ENCODE results near the gene NUDCD3.

NUDCD3 gene

GRCh38 chr7:44398511-44398911 is 91.9 kb downstream of the NUDCD3 start:
- DNase-seq: no peak

GRCh38 chr7:44396931-44397545 is 93.4 kb downstream of the NUDCD3 start:
- DNase-seq: no peak

GRCh38 chr7:44396496-44396895 is 94.0 kb downstream of the NUDCD3 start:
- DNase-seq: no peak

- no peak for DNase-seq
These were observed 95.4 kb downstream of the NUDCD3 start for GRCh38 chr7:44395067-44395466.

- no peak for DNase-seq
These were observed 95.8 kb downstream of the NUDCD3 start for GRCh38 chr7:44394636-44395035.

GRCh38 chr7:44394112-44394447 is 96.4 kb downstream of the NUDCD3 start:
- DNase-seq: no peak

- no peak for DNase-seq
These were observed 97.0 kb downstream of the NUDCD3 start for GRCh38 chr7:44393238-44394111.

- no peak for DNase-seq
These were observed 97.8 kb downstream of the NUDCD3 start for GRCh38 chr7:44392618-44393010.

- no peak for DNase-seq
These were observed 98.5 kb downstream of the NUDCD3 start for GRCh38 chr7:44391746-44392617.

- no peak for DNase-seq
These were observed 99.3 kb downstream of the NUDCD3 start for GRCh38 chr7:44391171-44391570.

GRCh38 chr7:44390701-44391100 is 99.8 kb downstream of the NUDCD3 start:
- DNase-seq: no peak

GRCh38 chr7:44388089-44388970 is 102.1 kb downstream of the NUDCD3 start:
- no peak for DNase-seq

GRCh38 chr7:44387389-44387788 is 103.1 kb downstream of the NUDCD3 start:
- DNase-seq: no peak

GRCh38 chr7:44386139-44386913 is 104.1 kb downstream of the NUDCD3 start:
- DNase-seq: no peak

GRCh38 chr7:44385434-44386138 is 104.9 kb downstream of the NUDCD3 start:
- no peak for DNase-seq

GRCh38 chr7:44384586-44385433 is 105.6 kb downstream of the NUDCD3 start:
- no peak for DNase-seq

- DNase-seq: no peak
These were observed 106.9 kb downstream of the NUDCD3 start for GRCh38 chr7:44383566-44383965.

- no peak for DNase-seq
These were observed 107.8 kb downstream of the NUDCD3 start for GRCh38 chr7:44382459-44383265.
